Neural cell (in vitro differentiated cells): Measurements from ENCODE around the gene DOHH. TPM values are rescaled to one million over a fixed set of nuclear protein-coding genes. Genes with fewer than 3 reads are reported as not detected.
"Not testable (repeated sequence)": the region's sequence is repeated elsewhere in the genome, so short reads cannot be mapped to it uniquely, and the experiment has no call there.

ENCODE experiments used
- H2AFZ ChIP-seq: fragments of 200-600, 300-800 bp; sonication (generic), shearing (Covaris generic); 2 replicates; pipeline ENCODE4 v1.6.0; 2014; ENCODE audit warnings: low read depth, mild to moderate bottlenecking, antibody characterized with exemption, low read length, moderate library complexity
- H3F3A ChIP-seq: fragments of 200-600 bp; shearing (Covaris generic); 2 replicates; pipeline ENCODE4 v1.6.1; 2016; ENCODE audit warnings: mild to moderate bottlenecking, moderate library complexity, mixed read lengths, antibody characterized with exemption, low read length; ENCODE audit not compliant: insufficient read depth, poor library complexity, severe bottlenecking
- H3K27ac ChIP-seq: fragments of 200-600, 300-800 bp; sonication (generic), shearing (Covaris generic); 2 replicates; pipeline ENCODE4 v1.5.1; 2014; ENCODE audit warnings: mild to moderate bottlenecking, low read length, moderate library complexity
- H3K27me3 ChIP-seq: fragments of 300-800, 200-600 bp; sonication (generic), shearing (Covaris generic); 2 replicates; pipeline ENCODE4 v1.6.0; 2014; ENCODE audit warnings: mild to moderate bottlenecking, low read depth, low read length, moderate library complexity; ENCODE audit not compliant: insufficient read depth
- H3K36me3 ChIP-seq: fragments of 300-800, 200-600 bp; sonication (generic), shearing (Covaris generic); 2 replicates; pipeline ENCODE4 v1.5.1; 2014; ENCODE audit warnings: mild to moderate bottlenecking, antibody characterized with exemption, low read length, moderate library complexity; ENCODE audit not compliant: insufficient read depth
- H3K4me2 ChIP-seq: fragments of 300-800, 200-600 bp; sonication (generic), shearing (Covaris generic); 2 replicates; pipeline ENCODE4 v1.6.0; 2014; ENCODE audit warnings: mild to moderate bottlenecking, low read length
- H3K4me3 ChIP-seq: fragments of 300-800, 200-600 bp; sonication (generic), shearing (Covaris generic); 2 replicates; pipeline ENCODE4 v1.5.1; 2014; ENCODE audit warnings: mild to moderate bottlenecking, low read length, moderate library complexity
- H3K79me2 ChIP-seq: fragments of 200-600 bp; shearing (Covaris generic); replicated peaks from 2 replicates; pipeline ENCODE4 v1.6.0; 2014; ENCODE audit warnings: mild to moderate bottlenecking, low read length, moderate library complexity; ENCODE audit not compliant: insufficient read depth
- H3K9ac ChIP-seq: fragments of 300-800, 200-600 bp; sonication (generic), shearing (Covaris generic); 2 replicates; pipeline ENCODE4 v1.6.1; 2016; ENCODE audit warnings: mild to moderate bottlenecking, low read length, mixed read lengths
- H3K9me2 ChIP-seq: fragments of 200-600 bp; shearing (Covaris generic); 2 replicates; pipeline ENCODE4 v1.6.1; 2016; ENCODE audit warnings: mild to moderate bottlenecking, low read length, mixed read lengths; ENCODE audit not compliant: insufficient read depth
- H3K9me3 ChIP-seq: fragments of 200-600, 300-800 bp; sonication (generic), shearing (Covaris generic); 2 replicates; pipeline ENCODE4 v1.6.1; 2016; ENCODE audit warnings: mild to moderate bottlenecking, mixed run types, low read length, moderate library complexity, mixed read lengths
- H4K20me1 ChIP-seq: fragments of 200-600 bp; shearing (Covaris generic); 2 replicates; pipeline ENCODE4 v1.6.1; 2016; ENCODE audit warnings: mild to moderate bottlenecking, mixed run types; ENCODE audit not compliant: insufficient read depth
- CTCF ChIP-seq: fragments of 450-650 bp; IDR thresholded peaks from 2 replicates; pipeline ENCODE4 v1.5.1; 2014; ENCODE audit warnings: antibody characterized with exemption, mild to moderate bottlenecking, moderate library complexity; ENCODE audit not compliant: poor library complexity, severe bottlenecking
- EP300 ChIP-seq: fragments of 450-650 bp; conservative IDR thresholded peaks from 2 replicates; pipeline ENCODE4 v1.6.1; 2014; ENCODE audit warnings: antibody characterized with exemption, mild to moderate bottlenecking, moderate library complexity; ENCODE audit not compliant: poor library complexity, severe bottlenecking
- EZH2 ChIP-seq: fragments of 200-600, 300-800 bp; shearing (Covaris generic), sonication (generic); IDR thresholded peaks from 2 replicates; pipeline ENCODE4 v1.6.1; 2014; ENCODE audit warnings: antibody characterized with exemption, low read length, borderline replicate concordance, mild to moderate bottlenecking; ENCODE audit not compliant: insufficient read depth, poor library complexity, severe bottlenecking
- MXI1 ChIP-seq: fragments of 450-650 bp; conservative IDR thresholded peaks from 2 replicates; pipeline ENCODE4 v1.6.1; 2014; ENCODE audit warnings: antibody characterized with exemption, mild to moderate bottlenecking; ENCODE audit not compliant: poor library complexity, severe bottlenecking
- POLR2AphosphoS5 ChIP-seq: IDR thresholded peaks from 2 replicates; pipeline ENCODE4 v1.6.1; 2012
- RAD21 ChIP-seq: fragments of 450-650 bp; conservative IDR thresholded peaks from 2 replicates; pipeline ENCODE4 v1.6.1; 2014; ENCODE audit warnings: antibody characterized with exemption, mild to moderate bottlenecking, moderate library complexity
- REST ChIP-seq: IDR thresholded peaks from 2 replicates; pipeline ENCODE4 v1.6.1; 2012; ENCODE audit warnings: borderline replicate concordance
- SMC3 ChIP-seq: fragments of 450-650 bp; conservative IDR thresholded peaks from 2 replicates; pipeline ENCODE4 v1.6.1; 2014; ENCODE audit warnings: antibody characterized with exemption, mild to moderate bottlenecking, moderate library complexity; ENCODE audit not compliant: poor library complexity
- TAF1 ChIP-seq: IDR thresholded peaks from 2 replicates; pipeline ENCODE4 v1.6.1; 2012; ENCODE audit warnings: low read depth
- polyA plus RNA-seq: library from polyadenylated mRNA; depleted of rRNA; stranded (reverse); fragments of >200 nt; gene quantifications from 2 replicates; pipeline ENCODE4 v1.2.3, GENCODE V29; 2014

The DOHH gene
- polyA plus RNA-seq, 1 donor from 2014 or later: 20.3 TPM

GRCh38 chr19:3448616-3449334, 51.7 kb downstream of the DOHH start:
- no peaks in the 10 kb centered on the region for H3K9me2 ChIP-seq
- H3F3A ChIP-seq: no peaks in the 10 kb centered on the region
- no peak overlapping the region for H3K27ac ChIP-seq
- no peaks in the 10 kb centered on the region for H3K27me3 ChIP-seq
- no peak overlapping the region for H3K9ac ChIP-seq
- no peak for TF ChIP-seq EZH2
- TF ChIP-seq TAF1: no peak
- TF ChIP-seq CTCF: no peak
- TF ChIP-seq RAD21: no peak
- H3K79me2 ChIP-seq: no peaks in the 10 kb centered on the region
- no peak overlapping the region for H3K4me3 ChIP-seq
- no peak overlapping the region for H2AFZ ChIP-seq
- no peaks in the 10 kb centered on the region for H4K20me1 ChIP-seq
- no peaks in the 10 kb centered on the region for H3K36me3 ChIP-seq
- H3K9me3 ChIP-seq: no peaks in the 10 kb centered on the region
- no peak overlapping the region for H3K4me2 ChIP-seq

DNA sequence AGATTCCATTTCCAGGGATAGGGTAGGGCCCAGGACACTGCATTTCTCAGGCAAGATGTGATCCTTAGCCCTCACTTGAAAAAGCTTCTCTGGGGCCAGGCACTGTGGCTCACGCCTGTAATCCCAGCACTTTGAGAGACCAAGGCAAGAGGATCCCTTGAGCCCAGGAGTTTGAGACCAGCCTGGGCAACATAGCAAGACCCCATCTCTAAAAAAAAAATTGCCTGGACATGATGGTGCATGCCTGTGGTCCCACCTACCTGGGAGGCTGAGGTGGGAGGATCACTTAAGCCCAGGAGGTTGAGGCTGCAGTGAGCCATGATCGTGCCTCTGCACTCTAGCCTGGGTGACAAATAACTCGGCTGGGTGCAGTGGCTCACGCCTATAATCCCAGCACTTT, 53.8 kb downstream of the DOHH start:
- not testable (repeated sequence) for H3F3A ChIP-seq, H3K27me3 ChIP-seq, H3K9me3 ChIP-seq, H3K79me2 ChIP-seq, H3K9me2 ChIP-seq, H3K4me3 ChIP-seq, H3K9ac ChIP-seq, H3K4me2 ChIP-seq, H2AFZ ChIP-seq, H4K20me1 ChIP-seq, H3K27ac ChIP-seq, H3K36me3 ChIP-seq

- no peak overlapping the region for H3K4me2 ChIP-seq
- peak overlapping the region; percentile 24 for H3K27ac ChIP-seq
- H3F3A ChIP-seq: no peaks in the 10 kb centered on the region
- TF ChIP-seq MXI1: peak; percentile 11
- TF ChIP-seq SMC3: no peak
- TF ChIP-seq RAD21: no peak
- no peak for TF ChIP-seq CTCF
- no peak for TF ChIP-seq EP300
- TF ChIP-seq REST: no peak
- TF ChIP-seq POLR2AphosphoS5: peak; percentile 7
- TF ChIP-seq TAF1: no peak
- no peak for TF ChIP-seq EZH2
- peak overlapping the region; percentile 47 for H3K4me3 ChIP-seq
- no peaks in the 10 kb centered on the region for H3K9me3 ChIP-seq
- peak overlapping the region; percentile 45 for H2AFZ ChIP-seq
- no peaks in the 10 kb centered on the region for H4K20me1 ChIP-seq
- peak overlapping the region; percentile 62 for H3K9ac ChIP-seq
- no peaks in the 10 kb centered on the region for H3K79me2 ChIP-seq
- H3K36me3 ChIP-seq: no peaks in the 10 kb centered on the region
- no peaks in the 10 kb centered on the region for H3K27me3 ChIP-seq
- no peaks in the 10 kb centered on the region for H3K9me2 ChIP-seq
Observed at GRCh38 chr19:3444695-3445234, 55.7 kb downstream of the DOHH start.
